ENCODE measurements around the gene BCL2L2. TPM values are rescaled to one million over a fixed set of nuclear protein-coding genes. Genes with fewer than 3 reads are reported as not detected.

BCL2L2 gene
- total RNA-seq, 4 donors from 2014 or later: 23.9 to 49.0 (median 43.0) TPM

DNA sequence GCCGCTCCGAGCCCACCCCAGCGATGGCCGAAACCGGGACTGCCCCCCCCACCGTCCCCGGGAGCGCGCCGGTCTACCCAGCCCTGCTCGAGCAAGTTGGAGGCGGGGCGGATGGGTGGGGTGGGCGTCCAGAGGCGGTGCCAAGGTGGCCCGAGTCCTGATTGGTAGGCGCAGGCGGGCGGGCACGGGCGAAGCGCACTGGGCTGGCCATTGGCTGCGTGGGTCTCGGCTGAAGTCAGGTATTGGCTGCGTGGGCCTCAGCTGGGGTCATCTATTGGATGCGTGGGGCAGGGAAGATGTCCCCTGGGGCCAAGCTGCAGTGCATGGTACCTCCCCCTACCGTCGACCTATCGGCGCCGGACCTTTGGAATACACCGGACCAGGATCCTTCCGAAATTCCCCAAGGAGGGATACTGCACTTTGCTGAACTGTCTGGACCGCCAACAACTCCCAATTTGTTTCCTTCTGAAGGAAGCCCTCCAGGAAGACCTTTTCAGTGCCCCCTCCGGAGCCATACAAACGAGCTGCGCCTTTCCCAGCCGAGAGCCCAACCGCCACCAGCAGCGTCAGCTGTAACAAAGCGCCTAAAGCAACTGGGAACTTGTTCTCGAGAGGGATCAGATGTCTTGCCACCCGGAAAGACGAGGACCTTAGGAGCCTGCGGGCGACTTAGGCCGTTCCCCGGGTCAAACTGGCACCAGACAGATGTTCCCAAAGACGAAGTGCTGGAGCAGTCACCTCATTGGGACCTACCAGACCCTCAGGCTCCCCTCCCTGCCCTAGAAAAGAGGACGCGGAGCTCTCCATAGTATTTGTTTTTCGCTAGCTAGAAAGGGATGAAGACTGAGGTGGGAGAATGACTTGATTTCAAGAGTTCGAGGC lies 20.4 kb upstream of the BCL2L2 start, which contains the start of gene HOMEZ:
Gene HOMEZ (minus strand): TSS at position 113 of the 882 bp plus-strand sequence. CDS start 180 bp downstream, outside the sequence.
- no peaks in the 10 kb centered on the region for H3K9me3 ChIP-seq
- in situ Hi-C loops (cut with MboI; ENCODE audit: low pct_ligation_motif_present in 1 of 4, low pct_unique_long_range_greater_than_20kb in 1 of 4, low sequenced_read_pairs in 3 of 4) (loop anchor here in 3 of 4 donors (25.0 kb wide), 1 partner anchor 174 kb away; the partner anchor contains the start of genes CEBPE (in 3 of the 3) and CIROP (in 3 of the 3)), intact Hi-C loops (cut with DNase I; ENCODE audit: low total_unique reads) (no loop called here)
- no peaks in the 10 kb centered on the region for H3K27me3 ChIP-seq
- peak; percentile 99 for DNase-seq
- H3K4me1 ChIP-seq: peaks cover 5 to 22% (median 15%) of the 10 kb centered on the region in 4 donors
- peak within 1 kb of the TSS; percentile 70 to 96 (median 82) for H3K4me3 ChIP-seq
- peak within 1 kb of the TSS; percentile 91 to 98 (median 95) for H3K27ac ChIP-seq
- H3K36me3 ChIP-seq: peaks cover 0 to 4% (median 0%) of the 10 kb centered on the region in 4 donors
- TF ChIP-seq EP300 (IDR thresholded peaks at IDR 0.05; ENCODE audit: low read depth): no peak
- TF ChIP-seq CTCF (IDR thresholded peaks at IDR 0.05): peak in 1 of 5 experiments; percentile 13
- peak; percentile 78 to 83 (median 79) for TF ChIP-seq POLR2AphosphoS5 (IDR thresholded peaks at IDR 0.05)
- TF ChIP-seq POLR2A (IDR thresholded peaks at IDR 0.05): peak; percentile 85
- 0 to 1% methylated on average over 2 to 38 of the region's 53 CpGs for WGBS, 2 donors (ENCODE audit: low coverage in 1 of 2)

DNA sequence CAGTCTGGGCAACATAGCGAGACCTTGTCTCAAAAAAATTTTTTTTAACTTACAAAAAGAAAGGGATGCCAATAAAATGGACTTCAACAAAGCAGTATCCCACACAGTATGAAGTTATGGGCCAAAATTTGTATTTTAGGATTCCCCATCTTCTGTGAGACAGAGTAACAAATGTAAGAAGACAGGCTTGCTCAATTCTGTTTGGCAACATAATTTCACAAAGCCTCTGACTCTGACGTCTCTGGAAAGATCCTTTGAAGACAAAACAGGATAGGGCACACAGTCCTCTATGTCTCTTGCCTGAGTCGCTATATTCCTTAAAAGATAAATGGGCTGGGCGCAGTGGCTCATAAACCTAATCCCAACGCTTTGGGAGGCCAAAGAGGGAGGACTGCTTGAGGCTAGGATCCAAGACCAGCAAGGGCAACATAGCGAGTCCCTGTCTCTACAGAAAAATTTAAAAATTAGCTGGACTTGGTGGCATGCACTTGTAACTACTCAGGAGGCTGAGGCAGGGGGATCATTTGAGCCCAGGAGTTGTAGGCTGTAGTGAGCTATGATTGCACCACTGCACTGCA lies 19.6 kb upstream of the BCL2L2 start:
- no peak for DNase-seq
- Histone ChIP-seq H3K27me3 (peaks cover 4% of the 10 kb centered on the region), H3K4me1 (peaks cover 5 to 22% (median 15%) of the 10 kb centered on the region in 4 donors), H3K36me3 (peaks cover 0 to 4% (median 0%) of the 10 kb centered on the region in 4 donors), H3K9me3 (no peaks in the 10 kb centered on the region), H3K4me3 (peak overlapping the region; percentile 24 to 86 (median 74)), H3K27ac (peak overlapping the region; percentile 91 to 98 (median 95))
- 40 to 51% methylated on average over 1 to 6 of the region's 6 CpGs for WGBS, 2 donors (ENCODE audit: low coverage in 1 of 2)
- in situ Hi-C loops (cut with MboI; ENCODE audit: low pct_ligation_motif_present in 1 of 4, low pct_unique_long_range_greater_than_20kb in 1 of 4, low sequenced_read_pairs in 3 of 4) (loop anchor here in 3 of 4 donors (25.0 kb wide), 1 partner anchor 175 kb away; the partner anchor contains the start of genes CEBPE (in 3 of the 3) and CIROP (in 3 of the 3)), intact Hi-C loops (cut with DNase I; ENCODE audit: low total_unique reads) (no loop called here)
- TF ChIP-seq POLR2AphosphoS5 (IDR thresholded peaks at IDR 0.05): no peak
- TF ChIP-seq EP300 (IDR thresholded peaks at IDR 0.05; ENCODE audit: low read depth): no peak
- TF ChIP-seq CTCF (IDR thresholded peaks at IDR 0.05): no peak
- no peak for TF ChIP-seq POLR2A (IDR thresholded peaks at IDR 0.05)

DNA sequence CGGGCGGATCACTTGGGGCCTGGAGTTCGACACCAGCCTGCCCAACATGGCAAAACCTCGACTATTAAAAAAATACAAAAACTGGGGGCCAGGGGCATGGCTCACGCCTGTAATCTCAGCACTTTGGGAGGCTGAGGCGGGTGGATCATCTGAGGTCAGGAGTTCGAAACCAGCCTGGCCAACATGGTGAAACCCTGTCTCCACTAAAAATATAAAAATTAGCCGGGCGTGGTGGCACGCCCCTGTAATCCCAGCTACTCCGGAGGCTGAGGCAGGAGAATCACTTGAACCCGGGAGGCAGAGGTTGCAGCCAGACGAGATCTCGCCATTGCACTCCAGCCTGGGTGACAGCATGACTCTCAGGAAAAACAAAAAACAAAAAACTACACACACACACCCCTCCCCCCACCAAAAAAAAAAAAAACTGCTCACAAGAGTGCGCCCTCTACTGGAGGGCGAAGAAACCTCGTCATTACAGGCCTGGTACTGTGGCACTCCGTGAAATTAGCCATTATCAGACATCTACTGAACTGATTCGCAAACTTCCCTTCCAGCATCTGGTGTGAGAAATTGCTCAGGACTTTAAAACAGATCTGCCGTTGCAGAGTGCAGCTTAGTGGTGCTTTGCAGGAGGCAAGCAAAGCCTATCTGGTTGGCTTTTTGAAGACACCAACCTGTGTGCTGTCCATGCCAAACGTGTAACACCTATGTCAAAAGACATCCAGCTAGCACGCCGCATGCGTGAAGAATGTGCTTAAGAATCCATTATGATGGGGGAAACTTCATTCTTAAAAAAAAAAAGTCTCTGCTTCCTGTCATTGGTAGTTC lies 11.7 kb upstream of the BCL2L2 start:
- DNase-seq: peak; percentile 33
- Histone ChIP-seq H3K27me3 (peaks cover 5% of the 10 kb centered on the region), H3K27ac (peak overlapping the region in 1 of 4 donors; percentile 11), H3K4me3 (no peak overlapping the region), H3K9me3 (no peaks in the 10 kb centered on the region), H3K36me3 (no peaks in the 10 kb centered on the region), H3K4me1 (peaks cover under 1 to 20% (median 8%) of the 10 kb centered on the region in 4 donors)
- 26 to 34% methylated on average over 15 to 23 of the region's 24 CpGs for WGBS, 2 donors (ENCODE audit: low coverage in 1 of 2)
- intact Hi-C loops (cut with DNase I; ENCODE audit: low total_unique reads) (no loop called here), in situ Hi-C loops (cut with MboI; ENCODE audit: low pct_ligation_motif_present in 1 of 4, low pct_unique_long_range_greater_than_20kb in 1 of 4, low sequenced_read_pairs in 3 of 4) (loop anchor here in 3 of 4 donors (25.0 kb wide), 1 partner anchor 183 kb away; the partner anchor contains the start of genes CEBPE (in 3 of the 3) and CIROP (in 3 of the 3))
- TF ChIP-seq EP300 (IDR thresholded peaks at IDR 0.05; ENCODE audit: low read depth) (no peak), CTCF (IDR thresholded peaks at IDR 0.05) (peak; percentile 87 to 92 (median 88))
